Body of pancreas (tissue), 4 donors: ENCODE data around the gene NUDT14. TPM values are rescaled to one million over a fixed set of nuclear protein-coding genes. Genes with fewer than 3 reads are reported as not detected.

Experiments
- ATAC-seq: fragments of 150-250 bp; one replicate; pipeline ENCODE4 v1.9.1; 2016
- DNase-seq, 4 donors: peaks; one replicate each; pipeline ENCODE4 v3.0.0-alpha.2; 2019
- H3K27ac ChIP-seq, 4 donors: fragments of 200-600 bp; sonication (generic); 1 replicate in 3 of 4; 2 replicates in 1 of 4; pipeline versions ENCODE4 v1.5.1 to v1.6.1; 2016 to 2019; ENCODE audit warnings: mild to moderate bottlenecking in 1 of 4, mixed read lengths in 1 of 4, moderate library complexity in 1 of 4
- H3K27me3 ChIP-seq, 2 donors: fragments of 200-600 bp; sonication (generic); one replicate each; pipeline ENCODE4 v1.6.0; 2016; ENCODE audit warnings: mild to moderate bottlenecking in 1 of 2
- H3K36me3 ChIP-seq, 2 donors: fragments of 200-600 bp; sonication (generic); replicated peaks in 1 of 2; 2 replicates each; pipeline ENCODE4 v1.5.1; 2016; ENCODE audit warnings: low read depth in 2 of 2; ENCODE audit not compliant: insufficient read depth in 1 of 2
- H3K4me1 ChIP-seq: fragments of 200-600 bp; sonication (generic); one replicate; pipeline ENCODE4 v1.6.0; 2016
- H3K4me3 ChIP-seq, 2 donors: fragments of 200-600 bp; sonication (generic); 1 replicate in 1 of 2; 2 replicates in 1 of 2; pipeline ENCODE4 v1.5.1; 2016 to 2019
- H3K9me3 ChIP-seq, 3 donors: fragments of 200-600 bp; sonication (generic); 1 replicate in 2 of 3; 2 replicates in 1 of 3; pipeline ENCODE4 v1.5.1; 2016
- CTCF ChIP-seq, 7 experiments: fragments of 450-650 bp in 4 of 7; fragments of 200-600 bp in 3 of 7; sonication (generic) in 3 of 7; IDR thresholded peaks; one replicate each; pipeline ENCODE4 v1.5.1; 2016 to 2019; ENCODE audit warnings: antibody characterized with exemption in 7 of 7
- POLR2A ChIP-seq, 3 donors: fragments of 450-650 bp; IDR thresholded peaks; one replicate each; pipeline ENCODE4 v1.6.1; 2016; ENCODE audit warnings: antibody characterized with exemption in 3 of 3, mild to moderate bottlenecking in 2 of 3
- WGBS, 2 donors: methylation state at CpG; one replicate each; pipeline ENCODE4 v1.1.5; 2017; 5-methylcytosine and 5-hydroxymethylcytosine counted together
- intact Hi-C: fragments of 100-400 bp; cut with DNase I; formaldehyde crosslinking; loops from one replicate; pipeline ENCODE4 v1.15.1; 2023
- total RNA-seq, 2 donors: library from RNA; depleted of rRNA; stranded (reverse); fragments of >200 nt; gene quantifications; one replicate each; pipeline ENCODE4 v1.1.0, GENCODE V29; 2016

The NUDT14 gene
- total RNA-seq, result 10 to 100 TPM; 28.8 to 66.9 TPM

- Histone ChIP-seq H3K36me3 (no peaks in the 10 kb centered on the region), H3K9me3 (no peaks in the 10 kb centered on the region), H3K4me3 (peak within 1 kb of the TSS in 1 of 2 donors; percentile 18), H3K4me1 (peaks cover 50% of the 10 kb centered on the region), H3K27ac (peak within 1 kb of the TSS; percentile 53 to 68 (median 66)), H3K27me3 (no peaks in the 10 kb centered on the region)
- DNase-seq, result peak; percentile 86 to 92 (median 89)
- 1 to 2% methylated on average over 6 to 32 of the region's 106 CpGs for WGBS, 2 donors
- intact Hi-C loops, result no loop called here
- peak in 1 of 7 experiments; percentile 4 for TF ChIP-seq CTCF (IDR thresholded peaks at IDR 0.05)
- TF ChIP-seq POLR2A (IDR thresholded peaks at IDR 0.05), result no peak
- peak; percentile 89 for ATAC-seq
Measured at GRCh38 chr14:105180592-105181548, at the start of gene NUDT14. Gene NUDT14, minus strand, starts transcription at chr14:105181312. Its CDS starts 103 bp downstream, at chr14:105181209.

GRCh38 chr14:105229099-105229655, 48.1 kb upstream of the NUDT14 start:
- DNase-seq, result no peak
- no peak for ATAC-seq
- no peaks in the 10 kb centered on the region for H3K27me3 ChIP-seq
- H3K4me3 ChIP-seq, result no peak overlapping the region
- intact Hi-C loops, result no loop called here
- TF ChIP-seq POLR2A (IDR thresholded peaks at IDR 0.05) (no peak), CTCF (IDR thresholded peaks at IDR 0.05) (no peak)
- H3K27ac ChIP-seq, result no peak overlapping the region
- H3K36me3 ChIP-seq, result peaks cover 0 to 8% of the 10 kb centered on the region in 2 donors
- H3K9me3 ChIP-seq, result no peaks in the 10 kb centered on the region
- no peaks in the 10 kb centered on the region for H3K4me1 ChIP-seq
- WGBS, 2 donors, result 82 to 90% methylated on average over 7 to 14 of the region's 18 CpGs

GRCh38 chr14:105228562-105228961, 47.5 kb upstream of the NUDT14 start:
- no peak overlapping the region for H3K4me3 ChIP-seq
- no peak overlapping the region for H3K27ac ChIP-seq
- DNase-seq (no peak), ATAC-seq (no peak)
- H3K9me3 ChIP-seq, result no peaks in the 10 kb centered on the region
- WGBS, 2 donors, result 85 to 86% methylated on average over 14 to 16 of the region's 17 CpGs
- intact Hi-C loops, result no loop called here
- no peaks in the 10 kb centered on the region for H3K4me1 ChIP-seq
- H3K27me3 ChIP-seq, result no peaks in the 10 kb centered on the region
- peaks cover 0 to 8% of the 10 kb centered on the region in 2 donors for H3K36me3 ChIP-seq
- TF ChIP-seq POLR2A (IDR thresholded peaks at IDR 0.05), result no peak
- TF ChIP-seq CTCF (IDR thresholded peaks at IDR 0.05), result no peak

GRCh38 chr14:105227346-105227745, 46.2 kb upstream of the NUDT14 start:
- intact Hi-C loops, result no loop called here
- Histone ChIP-seq H3K4me3 (no peak overlapping the region), H3K36me3 (peaks cover 0 to 8% of the 10 kb centered on the region in 2 donors), H3K9me3 (no peaks in the 10 kb centered on the region), H3K4me1 (no peaks in the 10 kb centered on the region), H3K27ac (no peak overlapping the region), H3K27me3 (no peaks in the 10 kb centered on the region)
- TF ChIP-seq CTCF (IDR thresholded peaks at IDR 0.05) (no peak), POLR2A (IDR thresholded peaks at IDR 0.05) (no peak)
- ATAC-seq (no peak), DNase-seq (no peak)
- 96 to 97% methylated on average over 14 of the region's 14 CpGs for WGBS, 2 donors
